Stimulated activated CD4-positive, alpha-beta T cell treated with anti-CD3 and anti-CD28 coated beads, TNF-alpha, amount 100 ng/mL, for 24 hours (primary cell): ENCODE results near the gene HAUS6.
"Not testable (repeated sequence)": the region's sequence is repeated elsewhere in the genome, so short reads cannot be mapped to it uniquely, and the experiment has no call there.

Source experiments
- DNase-seq, 3 experiments: peaks; one replicate each; pipeline ENCODE4 v3.0.0-alpha.2; 2020; ENCODE audit warnings: low read depth in 3 of 3

HAUS6 gene

GRCh38 chr9:19102631-19103345, at the start of gene HAUS6:
HAUS6 (minus strand) TSS chr9:19102904; CDS start chr9:19102651, 253 bp downstream.
- DNase-seq: peak; percentile 71 to 90 (median 83)

GRCh38 chr9:19152160-19152498, 49.4 kb upstream of the HAUS6 start:
- DNase-seq: not testable (repeated sequence)

GRCh38 chr9:19151425-19152159, 48.9 kb upstream of the HAUS6 start:
- no peak for DNase-seq

GRCh38 chr9:19149230-19149629, 46.5 kb upstream of the HAUS6 start:
- no peak for DNase-seq

GRCh38 chr9:19148187-19148586, 45.5 kb upstream of the HAUS6 start:
- DNase-seq: no peak

GRCh38 chr9:19146441-19147024, 43.8 kb upstream of the HAUS6 start:
- no peak for DNase-seq

GRCh38 chr9:19145881-19146280, 43.2 kb upstream of the HAUS6 start:
- no peak for DNase-seq

GRCh38 chr9:19140259-19140658, 37.6 kb upstream of the HAUS6 start:
- DNase-seq: no peak

GRCh38 chr9:19138084-19138483, 35.4 kb upstream of the HAUS6 start:
- DNase-seq: no peak

- DNase-seq: no peak
Measured at GRCh38 chr9:19137282-19137681, 34.6 kb upstream of the HAUS6 start.

GRCh38 chr9:19136129-19136528, 33.4 kb upstream of the HAUS6 start:
- DNase-seq: no peak

GRCh38 chr9:19133549-19134345, 31.0 kb upstream of the HAUS6 start:
- no peak for DNase-seq

GRCh38 chr9:19130436-19130835, 27.7 kb upstream of the HAUS6 start:
- no peak for DNase-seq

GRCh38 chr9:19127871-19128500, 25.3 kb upstream of the HAUS6 start:
- peak in 1 of 3 experiments; percentile 4 for DNase-seq

GRCh38 chr9:19124430-19124793, 21.7 kb upstream of the HAUS6 start:
- no peak for DNase-seq

GRCh38 chr9:19122490-19123042, 19.9 kb upstream of the HAUS6 start:
- DNase-seq: no peak

- no peak for DNase-seq
Measured at GRCh38 chr9:19120877-19121276, 18.2 kb upstream of the HAUS6 start.

- no peak for DNase-seq
Measured at GRCh38 chr9:19119801-19120440, 17.2 kb upstream of the HAUS6 start.

GRCh38 chr9:19119246-19119645, 16.5 kb upstream of the HAUS6 start:
- no peak for DNase-seq

GRCh38 chr9:19117039-19117716, 14.5 kb upstream of the HAUS6 start:
- no peak for DNase-seq
